Measurements from ENCODE around the gene AMMECR1.

GRCh38 chrX:110146521-110146920 is 171.4 kb downstream of the AMMECR1 start:
- peak; percentile 73 for TF ChIP-seq CTCF (IDR thresholded peaks at IDR 0.05; ENCODE audit: low read length)
- TF ChIP-seq EZH2 (optimal IDR thresholded peaks at IDR 0.05; ENCODE audit: low read depth, low read length): no peak

All from MM.1S (cell line).